ENCODE measurements around the gene G6PD.
"Not testable (repeated sequence)": the region's sequence is repeated elsewhere in the genome, so short reads cannot be mapped to it uniquely, and the experiment has no call there.

Gene G6PD

DNA sequence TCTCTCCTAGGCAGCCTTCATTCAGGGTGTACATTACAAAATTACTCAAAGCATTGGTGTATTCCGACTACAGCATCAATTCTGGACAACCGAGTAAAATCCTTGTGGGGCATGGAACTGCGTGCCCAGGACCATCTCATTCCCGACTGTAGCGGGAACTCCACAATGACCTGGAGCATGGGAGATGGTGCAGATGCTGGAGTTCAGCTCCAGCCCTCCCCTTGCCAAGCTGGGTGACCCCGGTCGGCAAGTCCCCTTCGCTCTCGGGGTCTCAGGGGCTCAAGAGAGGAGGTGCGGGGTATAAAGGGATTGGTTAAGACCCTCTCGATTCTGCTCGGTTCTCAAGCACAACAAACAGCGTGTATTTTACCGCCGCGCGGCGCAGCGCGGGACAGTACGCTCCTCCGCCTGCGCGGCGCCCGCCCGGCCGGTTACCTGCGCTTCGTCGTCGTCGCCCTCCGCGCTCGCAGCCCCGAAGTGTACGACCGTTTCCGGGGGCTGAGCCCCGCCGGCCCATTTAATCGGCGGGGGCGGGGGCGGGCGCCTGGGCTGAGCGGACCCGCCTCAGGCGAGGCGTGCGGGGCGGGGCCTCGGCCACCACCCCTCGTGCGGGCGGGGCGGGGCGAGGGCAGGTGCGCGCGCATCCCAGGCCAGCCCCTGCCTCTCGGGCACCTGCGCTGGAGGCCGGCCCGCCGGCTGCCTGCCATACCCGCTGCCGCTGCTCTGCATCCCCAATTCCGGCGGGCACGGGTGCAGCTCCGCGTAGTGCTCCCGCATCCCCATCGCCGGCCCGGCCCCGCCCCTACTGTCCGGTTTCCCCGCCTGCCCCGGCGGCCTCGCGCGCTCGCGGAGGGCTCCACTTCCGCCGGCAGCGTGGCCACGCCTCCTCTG, at the start of gene G6PD:
Gene G6PD (minus strand): TSS at position 493 of the 891 bp plus-strand sequence. CDS start 691 bp downstream, outside the sequence.
- DNase-seq, result no peak

GRCh38 chrX:154595559-154596249, 49.1 kb upstream of the G6PD start:
- DNase-seq, result no peak

DNA sequence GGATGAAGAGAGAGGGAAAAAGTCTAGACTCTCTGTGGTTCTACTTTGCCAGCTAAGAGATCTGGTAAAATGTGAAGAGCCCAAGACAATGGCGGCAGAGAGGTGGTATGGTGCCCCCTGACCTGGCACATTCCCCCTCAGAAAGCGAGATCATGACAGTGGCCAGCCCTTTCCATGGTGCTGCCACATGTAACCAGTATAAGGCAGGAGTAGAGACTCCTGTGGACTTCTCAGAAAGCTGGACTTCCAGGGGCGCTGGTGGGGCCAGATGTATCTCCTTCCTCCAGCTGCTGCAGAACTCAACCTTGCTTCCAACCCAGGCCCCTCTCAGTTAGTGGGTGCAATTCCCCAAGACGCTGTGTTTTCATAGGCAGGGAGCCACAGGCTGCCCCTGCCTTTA, 47.8 kb upstream of the G6PD start:
- DNase-seq, result no peak

- no peak for DNase-seq
These were observed 46.6 kb upstream of the G6PD start for GRCh38 chrX:154593201-154593600.

DNA sequence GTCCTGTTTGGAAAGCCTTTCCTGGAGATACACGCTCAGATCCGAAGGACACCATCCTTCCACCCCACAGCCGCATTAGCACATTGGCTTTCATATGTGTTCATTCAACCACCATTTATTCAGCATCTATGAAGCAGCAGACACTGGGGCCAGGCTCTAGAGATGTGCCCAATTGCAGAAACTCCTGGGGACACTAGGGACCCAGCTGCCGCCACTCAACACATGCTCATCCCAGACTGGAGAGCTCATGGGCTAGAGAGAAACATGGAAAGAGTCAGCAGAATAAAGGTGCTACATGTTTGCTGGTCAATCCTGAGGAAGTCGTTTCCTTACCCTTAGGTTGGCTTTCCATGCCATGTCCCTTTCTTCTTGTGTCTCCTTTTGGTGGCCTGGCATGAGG, 45.9 kb upstream of the G6PD start:
- no peak for DNase-seq

DNA sequence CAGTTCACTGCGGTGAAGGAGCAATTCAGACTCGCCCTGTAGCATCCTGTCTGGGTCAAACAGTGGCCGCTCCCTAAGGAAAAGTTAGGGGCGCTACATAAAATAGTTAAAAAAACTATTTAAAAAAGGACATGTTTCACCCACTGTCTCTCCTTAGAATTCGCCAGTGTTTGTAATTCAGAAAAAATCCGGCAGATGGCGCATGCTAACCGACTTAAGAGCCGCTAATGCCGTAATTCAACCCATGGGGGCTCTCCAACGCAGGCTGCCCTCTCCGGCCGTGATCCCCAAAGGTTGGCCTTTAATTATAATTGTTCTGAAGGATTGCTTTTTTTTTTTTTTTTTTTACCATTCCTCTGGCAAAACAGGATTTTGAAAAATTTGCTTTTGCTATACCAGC, 43.8 kb upstream of the G6PD start:
- not testable (repeated sequence) for DNase-seq

DNA sequence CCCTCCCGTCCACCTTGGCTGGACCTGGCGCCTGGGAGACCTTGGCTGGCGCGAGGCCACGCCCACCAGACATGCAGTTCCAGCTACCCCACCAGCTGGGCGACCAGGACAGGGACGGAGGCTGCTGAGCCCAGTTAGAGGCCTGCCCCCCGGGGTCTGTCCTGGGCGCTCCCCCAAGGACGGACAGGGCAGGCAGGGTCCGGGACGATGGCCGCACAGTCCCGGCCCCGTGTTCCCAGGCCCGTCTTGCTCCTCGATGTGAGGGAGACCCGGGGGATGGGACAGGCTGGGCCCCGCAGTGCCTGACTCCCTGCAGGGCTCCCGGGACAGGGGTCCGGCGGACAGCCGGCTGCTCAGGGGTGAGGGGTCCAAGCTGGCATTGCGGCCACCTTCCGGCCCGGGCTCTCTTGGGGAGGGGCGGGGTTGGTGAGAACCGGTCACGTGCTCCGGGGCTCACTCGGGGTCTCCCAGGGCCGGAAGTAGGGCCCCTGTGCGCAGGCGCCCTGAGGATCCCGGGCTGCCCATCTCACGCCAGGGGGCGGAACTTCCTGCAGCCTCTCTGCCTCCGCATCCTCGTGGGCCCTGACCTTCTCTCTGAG, 38.0 kb upstream of the G6PD start, which contains the start of gene CTAG1A:
Gene CTAG1A (plus strand): TSS at position 549 of the 599 bp plus-strand sequence. CDS start 74 bp downstream, outside the sequence.
- DNase-seq, result not testable (repeated sequence)

GRCh38 chrX:154582994-154583393, 36.3 kb upstream of the G6PD start:
- DNase-seq, result not testable (repeated sequence)

- not testable (repeated sequence) for DNase-seq
These were observed 28.4 kb upstream of the G6PD start for GRCh38 chrX:154575076-154575475.

DNA sequence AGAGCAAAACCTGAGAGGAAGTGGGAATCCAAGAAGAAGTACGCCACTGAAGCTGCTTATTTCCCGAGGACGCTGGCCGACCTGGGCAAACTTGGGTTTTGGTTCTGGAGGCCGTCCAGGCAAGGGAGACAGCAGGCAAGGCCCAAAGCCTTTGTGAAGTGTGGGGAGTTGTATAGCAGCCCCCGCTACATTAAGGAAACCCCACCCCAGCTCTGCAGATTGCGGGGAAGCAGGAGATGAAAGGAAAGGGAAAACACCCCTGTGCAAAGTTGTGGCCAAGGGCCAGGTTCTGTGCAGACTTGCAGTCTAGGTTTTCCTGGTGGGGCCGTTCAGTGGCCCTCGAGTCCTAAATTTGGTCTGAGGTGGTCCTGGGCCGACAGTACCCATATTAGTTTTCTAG, 26.4 kb upstream of the G6PD start:
- not testable (repeated sequence) for DNase-seq

DNA sequence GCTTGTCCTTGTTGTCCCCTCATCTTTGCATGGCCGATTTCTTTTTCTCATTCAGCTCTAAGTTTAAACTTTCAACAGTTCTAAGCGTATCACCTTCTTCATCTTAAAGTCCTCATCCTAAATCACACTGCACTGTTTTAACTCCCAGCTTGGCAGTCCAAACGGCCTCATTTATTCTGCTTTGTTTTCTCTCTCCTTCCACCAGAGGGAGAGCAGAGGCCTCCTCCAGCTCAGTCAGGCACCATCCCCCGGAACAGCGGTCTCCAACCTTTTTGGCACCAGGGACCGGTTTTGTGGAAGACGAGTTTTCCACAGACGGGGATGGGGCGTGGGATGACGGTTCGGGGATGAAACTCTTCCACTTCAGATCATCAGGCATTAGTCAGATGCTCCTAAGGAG, 23.7 kb upstream of the G6PD start:
- DNase-seq, result not testable (repeated sequence)

- DNase-seq, result not testable (repeated sequence)
These were observed 15.6 kb upstream of the G6PD start for GRCh38 chrX:154562295-154562694.

- DNase-seq, result not testable (repeated sequence)
These were observed 13.7 kb upstream of the G6PD start for GRCh38 chrX:154560326-154560725.

GRCh38 chrX:154558896-154559295, 12.2 kb upstream of the G6PD start:
- DNase-seq, result not testable (repeated sequence)

DNA sequence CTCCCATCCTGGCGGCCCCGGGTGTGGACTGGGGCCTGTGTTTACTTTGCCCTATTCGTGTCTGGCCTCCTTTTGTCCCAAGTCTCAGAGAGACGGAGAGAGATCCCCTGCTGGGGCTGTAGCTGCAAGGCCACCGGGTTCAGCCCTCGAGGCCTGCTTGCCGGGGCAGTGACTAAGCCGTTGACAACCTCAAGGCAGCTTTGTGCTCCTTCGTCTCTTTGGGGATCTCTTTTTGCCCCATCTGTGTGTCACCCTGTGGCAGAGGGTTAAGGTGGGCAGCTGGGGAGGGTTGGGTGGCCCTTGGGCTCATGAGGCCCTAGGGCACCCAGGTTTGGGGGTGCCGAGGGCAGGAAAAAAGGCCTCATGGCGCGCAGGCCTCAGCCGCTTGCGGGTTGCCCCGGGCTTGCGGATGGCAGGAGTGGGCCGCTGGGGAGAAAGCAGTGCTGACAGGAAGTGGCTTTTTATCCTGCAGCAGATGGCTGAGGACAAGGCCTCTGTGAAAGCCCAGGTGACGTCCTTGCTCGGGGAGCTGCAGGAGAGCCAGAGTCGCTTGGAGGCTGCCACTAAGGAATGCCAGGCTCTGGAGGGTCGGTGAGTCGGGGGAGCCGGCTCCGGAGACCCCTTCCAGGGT, 11.5 kb upstream of the G6PD start:
- DNase-seq, result not testable (repeated sequence)

DNA sequence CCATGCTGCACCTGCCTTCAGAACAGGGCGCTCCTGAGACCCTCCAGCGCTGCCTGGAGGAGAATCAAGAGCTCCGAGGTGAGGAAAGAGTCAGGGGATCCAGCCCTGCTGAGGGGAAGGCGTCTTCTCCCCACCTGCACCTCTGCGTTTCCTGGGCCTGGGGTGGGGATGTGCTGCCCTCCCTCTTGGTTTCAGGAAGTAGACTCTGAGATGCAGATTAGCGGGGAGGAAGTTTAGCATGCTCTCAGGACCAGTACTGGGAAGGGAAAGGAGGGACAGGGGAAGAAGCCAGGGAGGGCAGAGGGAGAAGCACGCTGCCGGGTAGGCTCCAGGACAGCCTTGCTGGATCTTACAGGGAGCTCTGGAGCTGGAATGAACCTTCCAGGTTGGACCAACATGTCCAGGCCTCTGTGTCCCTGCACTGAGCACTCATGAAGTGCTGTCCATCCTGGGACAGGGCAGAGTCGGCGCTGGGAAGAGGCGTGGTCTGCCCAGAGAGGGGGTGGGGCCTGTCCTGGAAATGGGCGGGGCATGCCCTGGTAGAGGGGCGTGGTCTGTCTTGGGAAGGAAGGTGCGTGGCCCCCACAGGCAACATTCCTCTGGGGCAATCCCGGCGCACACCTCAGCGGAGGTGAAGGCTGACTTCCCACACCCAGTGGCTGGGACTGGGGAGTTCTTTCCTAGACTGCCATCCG, 5.6 kb upstream of the G6PD start:
- DNase-seq, result not testable (repeated sequence)

- no peak for DNase-seq
These were observed 3.1 kb upstream of the G6PD start for GRCh38 chrX:154549766-154550165.

- DNase-seq, result no peak
These were observed 1.3 kb upstream of the G6PD start for GRCh38 chrX:154548028-154548316.

DNA sequence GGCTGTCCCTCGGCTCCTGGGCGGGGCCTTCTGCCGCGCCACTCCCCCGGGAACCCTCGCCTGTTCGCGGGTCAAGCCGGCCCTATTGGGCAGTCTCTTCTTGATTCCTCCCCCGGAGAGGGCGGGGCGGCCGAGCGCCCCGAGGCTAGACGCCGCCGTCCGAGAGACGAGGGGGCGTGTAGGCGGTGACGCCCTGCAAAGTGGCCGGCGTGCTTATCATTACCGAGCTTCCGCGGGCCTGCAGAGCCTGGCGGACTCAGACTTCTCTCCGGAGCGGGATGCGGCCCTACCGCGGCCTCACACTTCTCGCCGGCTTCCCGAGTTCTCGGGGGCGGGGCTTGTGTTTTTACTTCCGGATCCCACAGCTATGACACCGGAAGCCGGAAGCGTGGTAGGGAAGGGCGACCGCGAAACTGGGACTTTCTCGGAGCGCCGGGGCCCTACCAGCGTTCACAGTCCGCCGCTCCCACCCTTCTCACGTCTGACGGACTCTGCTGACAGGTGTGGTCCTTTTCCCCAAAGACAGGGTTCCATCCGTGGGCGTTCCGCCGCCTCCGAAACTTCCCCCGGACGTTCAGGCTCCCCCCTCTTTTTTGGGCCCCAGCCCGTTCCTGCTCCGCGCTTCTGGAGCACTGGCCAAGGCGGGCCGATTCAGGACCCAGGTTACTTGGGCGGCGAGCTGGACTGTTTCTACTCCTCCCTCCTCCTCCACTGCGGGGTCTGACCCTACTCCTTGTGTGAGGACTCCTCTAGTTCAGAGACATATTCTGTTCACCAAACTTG, 790 bp upstream of the G6PD start, which contains the start of gene IKBKG:
Gene IKBKG (plus strand): TSS at position 376 of the 783 bp plus-strand sequence. CDS start 4,383 bp downstream, outside the sequence.
- DNase-seq, result peak; percentile 69

DNA sequence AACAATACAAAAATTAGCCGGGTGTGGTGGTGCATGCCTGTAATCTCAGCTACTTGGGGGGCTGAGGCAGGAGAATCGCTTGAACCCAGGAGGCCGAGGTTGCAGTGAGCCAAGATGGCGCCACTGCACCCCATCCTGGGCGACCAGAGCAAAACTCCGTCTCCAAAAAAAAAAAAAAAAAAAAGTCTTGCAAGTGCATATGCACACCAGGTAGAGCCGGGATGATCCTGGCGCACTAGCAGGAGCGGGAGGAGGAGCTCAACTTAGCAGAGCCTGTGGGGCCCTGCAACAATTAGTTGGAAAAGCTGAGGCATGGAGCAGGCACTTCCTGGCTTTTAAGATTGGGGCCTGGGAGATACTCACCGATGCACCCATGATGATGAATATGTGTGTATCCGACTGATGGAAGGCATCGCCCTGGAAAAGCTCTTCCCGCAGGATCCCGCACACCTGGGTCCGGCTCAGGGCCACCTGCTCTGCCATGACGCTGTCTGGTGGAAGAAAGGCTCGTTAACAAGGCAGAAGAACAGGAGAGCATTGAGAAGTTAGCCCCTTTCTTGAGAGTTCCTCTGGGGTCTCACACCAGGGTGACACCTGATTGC, 872 bp downstream of the G6PD start:
- DNase-seq, result no peak
